ENCODE data around the gene CLTC.

DNA sequence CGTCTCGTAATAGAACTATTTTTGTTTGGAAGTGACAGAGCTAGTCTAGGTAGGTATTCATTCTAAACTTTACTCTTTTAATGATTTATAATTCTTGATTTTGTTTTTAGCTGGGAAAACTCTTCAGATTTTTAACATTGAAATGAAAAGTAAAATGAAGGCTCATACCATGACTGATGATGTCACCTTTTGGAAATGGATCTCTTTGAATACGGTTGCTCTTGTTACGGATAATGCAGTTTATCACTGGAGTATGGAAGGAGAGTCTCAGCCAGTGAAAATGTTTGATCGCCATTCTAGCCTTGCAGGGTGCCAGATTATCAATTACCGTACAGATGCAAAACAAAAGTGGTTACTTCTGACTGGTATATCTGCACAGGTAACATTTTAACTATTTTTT lies 27.6 kb downstream of the CLTC start:
- no peak for TF ChIP-seq CHD2 (IDR thresholded peaks at IDR 0.05; ENCODE audit: low read depth, low read length)
- no peak for TF ChIP-seq NFIC (IDR thresholded peaks at IDR 0.05; ENCODE audit: low read length)
- TF ChIP-seq NCOA1 (CRISPR knock-in tag; IDR thresholded peaks at IDR 0.05): no peak
- no peak for TF ChIP-seq KLF11 (CRISPR knock-in tag; IDR thresholded peaks at IDR 0.05)
- TF ChIP-seq TAF15 (IDR thresholded peaks at IDR 0.05; ENCODE audit: low read depth, low read length, poor library complexity, severe bottlenecking): no peak
- no peak for TF ChIP-seq ZNF616 (CRISPR knock-in tag; IDR thresholded peaks at IDR 0.05; ENCODE audit: low read depth)
- TF ChIP-seq ZNF431 (CRISPR knock-in tag; IDR thresholded peaks at IDR 0.05; ENCODE audit: borderline replicate concordance, low read depth): no peak
- no peak for TF ChIP-seq ZNF589 (CRISPR knock-in tag; conservative IDR thresholded peaks at IDR 0.05)
- TF ChIP-seq, protein P1, sequence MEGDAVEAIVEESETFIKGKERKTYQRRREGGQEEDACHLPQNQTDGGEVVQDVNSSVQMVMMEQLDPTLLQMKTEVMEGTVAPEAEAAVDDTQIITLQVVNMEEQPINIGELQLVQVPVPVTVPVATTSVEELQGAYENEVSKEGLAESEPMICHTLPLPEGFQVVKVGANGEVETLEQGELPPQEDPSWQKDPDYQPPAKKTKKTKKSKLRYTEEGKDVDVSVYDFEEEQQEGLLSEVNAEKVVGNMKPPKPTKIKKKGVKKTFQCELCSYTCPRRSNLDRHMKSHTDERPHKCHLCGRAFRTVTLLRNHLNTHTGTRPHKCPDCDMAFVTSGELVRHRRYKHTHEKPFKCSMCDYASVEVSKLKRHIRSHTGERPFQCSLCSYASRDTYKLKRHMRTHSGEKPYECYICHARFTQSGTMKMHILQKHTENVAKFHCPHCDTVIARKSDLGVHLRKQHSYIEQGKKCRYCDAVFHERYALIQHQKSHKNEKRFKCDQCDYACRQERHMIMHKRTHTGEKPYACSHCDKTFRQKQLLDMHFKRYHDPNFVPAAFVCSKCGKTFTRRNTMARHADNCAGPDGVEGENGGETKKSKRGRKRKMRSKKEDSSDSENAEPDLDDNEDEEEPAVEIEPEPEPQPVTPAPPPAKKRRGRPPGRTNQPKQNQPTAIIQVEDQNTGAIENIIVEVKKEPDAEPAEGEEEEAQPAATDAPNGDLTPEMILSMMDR (CRISPR knock-in tag; IDR thresholded peaks at IDR 0.05): no peak
- no peak for TF ChIP-seq ZUFSP (CRISPR knock-in tag; IDR thresholded peaks at IDR 0.05; ENCODE audit: borderline replicate concordance)
- no peak for TF ChIP-seq GABPA (IDR thresholded peaks at IDR 0.05; ENCODE audit: low read depth, low read length)
- no peak for TF ChIP-seq GABPA (CRISPR knock-in tag; IDR thresholded peaks at IDR 0.05; ENCODE audit: low read depth)
- no peak for TF ChIP-seq ZNF766 (CRISPR knock-in tag; IDR thresholded peaks at IDR 0.05; ENCODE audit: borderline replicate concordance)
- TF ChIP-seq DNMT3B (CRISPR knock-in tag; conservative IDR thresholded peaks at IDR 0.05): no peak
